Gastroesophageal sphincter (tissue), 3 donors: ENCODE data around the gene EVI2B.

ENCODE experiments used
- CTCF ChIP-seq, 4 experiments: fragments of 200-600 bp in 2 of 4; fragments of 450-650 bp in 2 of 4; sonication (generic) in 1 of 4; IDR thresholded peaks; one replicate each; pipeline ENCODE4 v1.5.1; 2017 to 2019; ENCODE audit warnings: antibody characterized with exemption in 4 of 4, mild to moderate bottlenecking in 2 of 4, moderate library complexity in 2 of 4
- EP300 ChIP-seq: sonication (generic); formaldehyde crosslinking; IDR thresholded peaks from one replicate; pipeline ENCODE4 v1.6.1; 2017; ENCODE audit warnings: antibody characterized with exemption, mild to moderate bottlenecking
- POLR2A ChIP-seq, 2 donors: fragments of 450-650 bp; IDR thresholded peaks; one replicate each; pipeline ENCODE4 v1.6.1; 2017; ENCODE audit warnings: antibody characterized with exemption in 2 of 2, mild to moderate bottlenecking in 2 of 2, moderate library complexity in 1 of 2

GRCh38 chr17:31357839-31358394 lies 44.1 kb upstream of the EVI2B start:
- no peak for TF ChIP-seq CTCF (IDR thresholded peaks at IDR 0.05)
- no peak for TF ChIP-seq EP300
- no peak for TF ChIP-seq POLR2A (IDR thresholded peaks at IDR 0.05)
